WTC11 (cell line): ENCODE data around the gene FAM124B. TPM values are rescaled to one million over a fixed set of nuclear protein-coding genes. Genes with fewer than 3 reads are reported as not detected.

ENCODE experiments used
- ATAC-seq: fragments of 200-7000 bp; cut with Tn5 transposase; 2 replicates; pipeline ENCODE4 v1.10.0; 2021; ENCODE audit warnings: mild to moderate bottlenecking, moderate library complexity
- Bru-seq: library from RNA; stranded (reverse); fragments of 400-500 nt; gene quantifications from one replicate; lab custom pipeline; 2021; lab: Mats Ljungman, UMichigan
- CTCF ChIA-PET: fragments of 300-600 bp; sonication (Branson Sonifier 250); formaldehyde crosslinking; loops from one replicate; lab custom pipeline; 2021; ENCODE audit warnings: antibody characterized with exemption; lab: Charles Lee
- POLR2A ChIA-PET: fragments of 350-600 bp; sonication (Branson Sonifier 250); formaldehyde crosslinking; loops from one replicate; lab custom pipeline; 2021; ENCODE audit warnings: antibody characterized with exemption; lab: Charles Lee
- DNase-seq: peaks from one replicate; pipeline ENCODE4 v3.0.0; 2021; ENCODE audit warnings: low spot score
- H3K27ac Mint-ChIP-seq: 2 replicates; pipeline ENCODE4 v1.8.0; 2021; ENCODE audit warnings: mixed read lengths
- H3K27me3 Mint-ChIP-seq: 2 replicates; pipeline ENCODE4 v1.8.0; 2021; ENCODE audit warnings: low read depth, mild to moderate bottlenecking, moderate library complexity, mixed read lengths
- H3K36me3 Mint-ChIP-seq: 2 replicates; pipeline ENCODE4 v1.8.0; 2021; ENCODE audit warnings: mixed read lengths
- H3K4me1 Mint-ChIP-seq: 2 replicates; pipeline ENCODE4 v1.8.0; 2022; ENCODE audit warnings: mixed read lengths
- H3K4me3 Mint-ChIP-seq: 2 replicates; pipeline ENCODE4 v1.8.0; 2021; ENCODE audit warnings: mild to moderate bottlenecking, moderate library complexity, mixed read lengths
- H3K9me3 Mint-ChIP-seq: 2 replicates; pipeline ENCODE4 v1.8.0; 2021; ENCODE audit warnings: mixed read lengths
- ARID4B ChIP-seq: sonication (generic); formaldehyde crosslinking; IDR thresholded peaks from 2 replicates; pipeline ENCODE4 v1.8.0; 2023; ENCODE audit warnings: missing genetic modification reagents, mild to moderate bottlenecking, borderline replicate concordance
- ELF4 ChIP-seq: sonication (generic); formaldehyde crosslinking; IDR thresholded peaks from 2 replicates; pipeline ENCODE4 v1.8.1; 2022; ENCODE audit warnings: low read depth, mild to moderate bottlenecking, moderate library complexity, missing genetic modification reagents
- EMX1 ChIP-seq: fragments of 250-450 bp; sonication (Bioruptor Pico); IDR thresholded peaks from 2 replicates; pipeline ENCODE4 v1.8.0; 2021; ENCODE audit warnings: mild to moderate bottlenecking
- FOXJ3 ChIP-seq: sonication (generic); formaldehyde crosslinking; IDR thresholded peaks from 2 replicates; pipeline ENCODE4 v1.9.0; 2021; ENCODE audit warnings: missing genetic modification reagents, mild to moderate bottlenecking, borderline replicate concordance
- IRF2 ChIP-seq: sonication (generic); formaldehyde crosslinking; IDR thresholded peaks from 2 replicates; pipeline ENCODE4 v1.8.0; 2022; ENCODE audit warnings: low read depth, missing genetic modification reagents, borderline replicate concordance
- JUN ChIP-seq: sonication (generic); formaldehyde crosslinking; IDR thresholded peaks from 2 replicates; pipeline ENCODE4 v1.8.0; 2023; ENCODE audit warnings: mild to moderate bottlenecking, missing genetic modification reagents
- MLX ChIP-seq: sonication (generic); formaldehyde crosslinking; IDR thresholded peaks from 2 replicates; pipeline ENCODE4 v1.8.1; 2023; ENCODE audit warnings: mild to moderate bottlenecking, missing genetic modification reagents, moderate library complexity
- ZNF263 ChIP-seq: sonication (generic); formaldehyde crosslinking; IDR thresholded peaks from 2 replicates; pipeline ENCODE4 v1.8.1; 2022; ENCODE audit warnings: low read depth, mild to moderate bottlenecking, moderate library complexity, missing genetic modification reagents
- ZNF416 ChIP-seq: fragments of 250-450 bp; sonication (Bioruptor Pico); IDR thresholded peaks from 2 replicates; pipeline ENCODE4 v1.9.0; 2021; ENCODE audit warnings: mild to moderate bottlenecking, inconsistent platforms
- long read RNA-seq, 3 experiments: library from RNA in 1 of 3; library from capped mRNA in 1 of 3; library from polyadenylated mRNA in 1 of 3; unstranded in 2 of 3; stranded (forward) in 1 of 3; transcript quantifications; one replicate each; pipeline ENCODE4 v2.0.0, GENCODE V29; 2021
- total RNA-seq: library from RNA; stranded (reverse); gene quantifications from 3 replicates; pipeline ENCODE4 v1.2.3, GENCODE V29; 2021
- TF ChIP-seq, protein P1 (sequence below): sonication (generic); formaldehyde crosslinking; IDR thresholded peaks from 2 replicates; pipeline ENCODE4 v1.8.1; 2023; ENCODE audit warnings: mild to moderate bottlenecking, missing genetic modification reagents, moderate library complexity
- TF ChIP-seq, protein P2 (sequence below): sonication (generic); formaldehyde crosslinking; IDR thresholded peaks from 2 replicates; pipeline ENCODE4 v1.8.0; 2022; ENCODE audit warnings: mild to moderate bottlenecking, missing genetic modification reagents
- TF ChIP-seq, protein P3 (sequence below): sonication (generic); formaldehyde crosslinking; IDR thresholded peaks from 2 replicates; pipeline ENCODE4 v1.8.1; 2023; ENCODE audit warnings: mild to moderate bottlenecking, missing genetic modification reagents
- TF ChIP-seq, protein P4 (sequence below): sonication (generic); formaldehyde crosslinking; IDR thresholded peaks from 2 replicates; pipeline ENCODE4 v1.8.0; 2022; ENCODE audit warnings: mild to moderate bottlenecking, missing genetic modification reagents

The FAM124B gene
- total RNA-seq (3.7 to 4.4 TPM (median 3.9 TPM) in 3 replicates), Bru-seq, nascent RNA (percentile 53 among the genes with signal in this experiment)
- long read RNA-seq, experiment 1, partial matches to known transcripts = 0 of 10 reads
- long read RNA-seq, experiment 1, other reads (novel, unspliced or antisense) = 9 of 10 reads
- long read RNA-seq, experiment 2, partial matches to known transcripts = 0 of 5 reads
- long read RNA-seq, experiment 2, other reads (novel, unspliced or antisense) = 5 of 5 reads
- long read RNA-seq, experiment 3, partial matches to known transcripts = 0 of 10 reads
- long read RNA-seq, experiment 3, other reads (novel, unspliced or antisense) = 10 of 10 reads

DNA sequence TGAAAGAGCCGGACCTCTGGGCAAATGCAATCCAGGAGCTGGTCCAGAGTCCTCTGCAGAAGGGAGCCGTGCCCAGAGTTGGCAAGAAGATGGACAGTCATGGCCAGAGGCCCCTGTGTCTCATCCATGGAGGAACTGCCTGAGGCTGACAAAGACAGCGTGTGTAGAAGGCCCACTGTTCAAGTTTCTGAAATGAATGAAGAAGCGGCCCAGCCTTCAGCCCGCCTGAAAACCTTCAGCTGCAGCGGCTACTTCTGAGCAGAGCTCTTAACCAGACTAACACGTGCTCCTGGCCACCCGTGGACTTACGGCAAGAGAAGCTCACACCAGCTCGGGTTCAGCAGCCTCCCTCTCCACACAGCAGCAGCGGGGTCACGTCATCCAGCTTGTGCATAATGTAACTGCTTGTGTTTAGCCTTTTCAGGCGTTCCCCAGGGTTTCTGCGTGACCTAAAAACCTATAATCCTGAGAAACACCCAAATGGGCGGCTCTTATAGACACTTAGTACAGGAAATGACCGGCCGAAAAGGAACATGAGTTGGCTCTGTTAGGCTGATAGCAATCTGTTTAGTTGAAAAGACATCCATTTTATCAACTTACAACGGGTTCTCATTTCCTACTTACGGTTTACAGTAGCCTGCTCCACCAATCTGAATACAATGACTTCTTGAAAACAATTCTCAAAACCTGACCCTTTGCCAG is at the start of gene FAM124B:
Gene FAM124B (minus strand): TSS at position 467 of the 702 bp plus-strand sequence. CDS start 339 bp downstream, at position 128.
- POLR2A ChIA-PET = no interaction called here
- Mint-ChIP-seq H3K4me3 (no peak within 1 kb of the TSS), H3K36me3 (peaks cover 16% of the 10 kb centered on the region), H3K4me1 (peaks cover 19% of the 10 kb centered on the region), H3K27me3 (no peaks in the 10 kb centered on the region; the same call in none of the 2 replicates)
- CTCF ChIA-PET = no interaction called here
- ATAC-seq = no peak; the same call in 1 of the 2 replicates
- DNase-seq = no peak
- TF ChIP-seq FOXJ3 (CRISPR knock-in tag) (no peak), ZNF416 (no peak), EMX1 (no peak), IRF2 (CRISPR knock-in tag) (no peak), MLX (CRISPR knock-in tag) (no peak), ELF4 (CRISPR knock-in tag) (no peak), ZNF263 (no peak), JUN (no peak), ARID4B (CRISPR knock-in tag) (no peak)
- TF ChIP-seq, protein P1, sequence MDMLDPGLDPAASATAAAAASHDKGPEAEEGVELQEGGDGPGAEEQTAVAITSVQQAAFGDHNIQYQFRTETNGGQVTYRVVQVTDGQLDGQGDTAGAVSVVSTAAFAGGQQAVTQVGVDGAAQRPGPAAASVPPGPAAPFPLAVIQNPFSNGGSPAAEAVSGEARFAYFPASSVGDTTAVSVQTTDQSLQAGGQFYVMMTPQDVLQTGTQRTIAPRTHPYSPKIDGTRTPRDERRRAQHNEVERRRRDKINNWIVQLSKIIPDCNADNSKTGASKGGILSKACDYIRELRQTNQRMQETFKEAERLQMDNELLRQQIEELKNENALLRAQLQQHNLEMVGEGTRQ (CRISPR knock-in tag) = no peak
- TF ChIP-seq, protein P2, sequence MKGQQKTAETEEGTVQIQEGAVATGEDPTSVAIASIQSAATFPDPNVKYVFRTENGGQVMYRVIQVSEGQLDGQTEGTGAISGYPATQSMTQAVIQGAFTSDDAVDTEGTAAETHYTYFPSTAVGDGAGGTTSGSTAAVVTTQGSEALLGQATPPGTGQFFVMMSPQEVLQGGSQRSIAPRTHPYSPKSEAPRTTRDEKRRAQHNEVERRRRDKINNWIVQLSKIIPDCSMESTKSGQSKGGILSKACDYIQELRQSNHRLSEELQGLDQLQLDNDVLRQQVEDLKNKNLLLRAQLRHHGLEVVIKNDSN (CRISPR knock-in tag) = no peak
- TF ChIP-seq, protein P3, sequence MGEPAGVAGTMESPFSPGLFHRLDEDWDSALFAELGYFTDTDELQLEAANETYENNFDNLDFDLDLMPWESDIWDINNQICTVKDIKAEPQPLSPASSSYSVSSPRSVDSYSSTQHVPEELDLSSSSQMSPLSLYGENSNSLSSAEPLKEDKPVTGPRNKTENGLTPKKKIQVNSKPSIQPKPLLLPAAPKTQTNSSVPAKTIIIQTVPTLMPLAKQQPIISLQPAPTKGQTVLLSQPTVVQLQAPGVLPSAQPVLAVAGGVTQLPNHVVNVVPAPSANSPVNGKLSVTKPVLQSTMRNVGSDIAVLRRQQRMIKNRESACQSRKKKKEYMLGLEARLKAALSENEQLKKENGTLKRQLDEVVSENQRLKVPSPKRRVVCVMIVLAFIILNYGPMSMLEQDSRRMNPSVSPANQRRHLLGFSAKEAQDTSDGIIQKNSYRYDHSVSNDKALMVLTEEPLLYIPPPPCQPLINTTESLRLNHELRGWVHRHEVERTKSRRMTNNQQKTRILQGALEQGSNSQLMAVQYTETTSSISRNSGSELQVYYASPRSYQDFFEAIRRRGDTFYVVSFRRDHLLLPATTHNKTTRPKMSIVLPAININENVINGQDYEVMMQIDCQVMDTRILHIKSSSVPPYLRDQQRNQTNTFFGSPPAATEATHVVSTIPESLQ (CRISPR knock-in tag) = no peak
- TF ChIP-seq, protein P4, sequence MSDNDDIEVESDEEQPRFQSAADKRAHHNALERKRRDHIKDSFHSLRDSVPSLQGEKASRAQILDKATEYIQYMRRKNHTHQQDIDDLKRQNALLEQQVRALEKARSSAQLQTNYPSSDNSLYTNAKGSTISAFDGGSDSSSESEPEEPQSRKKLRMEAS (CRISPR knock-in tag) = no peak
- TF ChIP-seq, all 79 proteins: peak for 0
- Mint-ChIP-seq H3K27ac (no peak within 1 kb of the TSS), H3K9me3 (peaks cover 12% of the 10 kb centered on the region)
